AG04449 (cell line): ENCODE data around the gene ASB11.
"Not testable (repeated sequence)": the region's sequence is repeated elsewhere in the genome, so short reads cannot be mapped to it uniquely, and the experiment has no call there.

Source experiments
- CTCF ChIA-PET: fragments of 350-600 bp; formaldehyde crosslinking; extraction: SDS; loops from one replicate; lab custom pipeline; 2021; ENCODE audit warnings: antibody characterized with exemption; lab: Yijun Ruan, JAX
- POLR2A ChIA-PET: fragments of 400-600, 350-600 bp; formaldehyde crosslinking; extraction: SDS; loops from one replicate; lab custom pipeline; 2020; ENCODE audit warnings: antibody characterized with exemption, inconsistent platforms; lab: Yijun Ruan, JAX
- DNase-seq: peaks from one replicate; pipeline ENCODE4 v3.0.0-alpha.2; 2010; ENCODE audit warnings: low read depth, low spot score
- H3K4me3 ChIP-seq: 2 replicates; pipeline ENCODE4 v1.5.1; 2011; ENCODE audit warnings: low read depth, mild to moderate bottlenecking, control low read depth, low read length
- TF ChIP-seq, protein P1 (sequence below): IDR thresholded peaks from one replicate; pipeline ENCODE4 v1.5.1; 2011; ENCODE audit warnings: mild to moderate bottlenecking, moderate library complexity, low read length, control low read depth, inconsistent platforms; ENCODE audit not compliant: insufficient read depth; ENCODE audit errors: missing control alignments

The ASB11 gene

DNA sequence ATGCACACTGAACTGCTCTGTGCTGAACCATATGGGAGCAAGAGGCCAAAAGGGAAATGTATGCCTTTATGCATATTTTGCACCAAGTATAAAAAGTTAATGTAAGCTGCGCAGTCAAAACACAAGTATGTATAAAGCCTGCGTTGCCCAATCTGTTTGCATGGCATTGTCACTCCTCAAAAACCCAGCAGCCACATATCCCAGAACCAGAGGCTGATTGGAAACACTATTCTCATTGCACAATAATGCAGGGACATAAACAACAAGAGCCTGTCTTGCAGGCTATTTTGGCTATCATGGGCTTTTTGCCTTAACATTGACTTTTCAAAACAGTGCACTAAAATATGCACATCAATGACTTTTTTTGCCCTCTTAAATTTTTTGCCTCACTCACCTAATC lies 40.5 kb downstream of the ASB11 start:
- CTCF ChIA-PET: interaction anchor here (0.6 to 1.0 kb wide), 2 partner anchors 15 to 26 kb away, joined by 3 read pairs; no protein-coding TSS in a partner anchor
- no peak overlapping the region for H3K4me3 ChIP-seq
- no peak for DNase-seq
- POLR2A ChIA-PET: no interaction called here
- TF ChIP-seq, protein P1, sequence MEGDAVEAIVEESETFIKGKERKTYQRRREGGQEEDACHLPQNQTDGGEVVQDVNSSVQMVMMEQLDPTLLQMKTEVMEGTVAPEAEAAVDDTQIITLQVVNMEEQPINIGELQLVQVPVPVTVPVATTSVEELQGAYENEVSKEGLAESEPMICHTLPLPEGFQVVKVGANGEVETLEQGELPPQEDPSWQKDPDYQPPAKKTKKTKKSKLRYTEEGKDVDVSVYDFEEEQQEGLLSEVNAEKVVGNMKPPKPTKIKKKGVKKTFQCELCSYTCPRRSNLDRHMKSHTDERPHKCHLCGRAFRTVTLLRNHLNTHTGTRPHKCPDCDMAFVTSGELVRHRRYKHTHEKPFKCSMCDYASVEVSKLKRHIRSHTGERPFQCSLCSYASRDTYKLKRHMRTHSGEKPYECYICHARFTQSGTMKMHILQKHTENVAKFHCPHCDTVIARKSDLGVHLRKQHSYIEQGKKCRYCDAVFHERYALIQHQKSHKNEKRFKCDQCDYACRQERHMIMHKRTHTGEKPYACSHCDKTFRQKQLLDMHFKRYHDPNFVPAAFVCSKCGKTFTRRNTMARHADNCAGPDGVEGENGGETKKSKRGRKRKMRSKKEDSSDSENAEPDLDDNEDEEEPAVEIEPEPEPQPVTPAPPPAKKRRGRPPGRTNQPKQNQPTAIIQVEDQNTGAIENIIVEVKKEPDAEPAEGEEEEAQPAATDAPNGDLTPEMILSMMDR: no peak

DNA sequence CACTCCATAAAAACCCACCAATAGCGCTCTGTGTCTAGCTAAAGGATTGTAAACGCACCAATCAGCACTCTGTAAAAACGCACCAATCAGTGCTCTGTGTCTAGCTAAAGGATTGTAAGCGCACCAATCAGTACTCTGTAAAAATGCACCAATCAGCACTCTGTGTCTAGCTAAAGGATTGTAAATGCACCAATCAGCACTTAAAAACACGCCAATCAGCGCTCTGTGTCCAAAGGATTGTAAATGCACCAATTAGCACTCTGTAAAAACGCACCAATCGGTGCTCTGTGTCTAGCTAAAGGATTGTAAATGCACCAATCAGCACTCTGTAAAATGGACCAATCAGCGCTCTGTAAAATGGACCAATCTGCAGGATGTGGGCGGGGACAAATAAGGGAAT lies 42.2 kb downstream of the ASB11 start:
- DNase-seq, H3K4me3 ChIP-seq, CTCF ChIA-PET, POLR2A ChIA-PET: not testable (repeated sequence)

DNA sequence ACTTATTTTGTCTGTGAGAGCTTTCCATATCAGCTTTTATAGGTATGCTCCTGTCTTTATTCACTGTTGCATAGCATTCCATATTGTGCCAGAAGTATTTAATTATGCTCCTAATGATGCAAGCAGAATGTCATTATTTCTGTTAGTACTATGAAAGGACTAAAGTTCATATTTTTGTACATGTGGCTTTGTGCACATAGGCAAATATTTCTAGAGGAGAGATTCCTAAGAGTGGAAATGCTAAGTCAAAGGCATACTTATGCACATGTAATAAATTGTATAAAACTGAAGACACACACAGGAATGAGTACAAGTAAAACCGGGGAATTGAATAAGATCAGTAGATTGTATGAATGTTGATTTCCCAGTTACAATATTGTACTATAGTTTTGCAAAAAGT lies 43.7 kb downstream of the ASB11 start:
- CTCF ChIA-PET: no interaction called here
- no peak for DNase-seq
- TF ChIP-seq, protein P1: no peak
- POLR2A ChIA-PET: no interaction called here
- no peak overlapping the region for H3K4me3 ChIP-seq

DNA sequence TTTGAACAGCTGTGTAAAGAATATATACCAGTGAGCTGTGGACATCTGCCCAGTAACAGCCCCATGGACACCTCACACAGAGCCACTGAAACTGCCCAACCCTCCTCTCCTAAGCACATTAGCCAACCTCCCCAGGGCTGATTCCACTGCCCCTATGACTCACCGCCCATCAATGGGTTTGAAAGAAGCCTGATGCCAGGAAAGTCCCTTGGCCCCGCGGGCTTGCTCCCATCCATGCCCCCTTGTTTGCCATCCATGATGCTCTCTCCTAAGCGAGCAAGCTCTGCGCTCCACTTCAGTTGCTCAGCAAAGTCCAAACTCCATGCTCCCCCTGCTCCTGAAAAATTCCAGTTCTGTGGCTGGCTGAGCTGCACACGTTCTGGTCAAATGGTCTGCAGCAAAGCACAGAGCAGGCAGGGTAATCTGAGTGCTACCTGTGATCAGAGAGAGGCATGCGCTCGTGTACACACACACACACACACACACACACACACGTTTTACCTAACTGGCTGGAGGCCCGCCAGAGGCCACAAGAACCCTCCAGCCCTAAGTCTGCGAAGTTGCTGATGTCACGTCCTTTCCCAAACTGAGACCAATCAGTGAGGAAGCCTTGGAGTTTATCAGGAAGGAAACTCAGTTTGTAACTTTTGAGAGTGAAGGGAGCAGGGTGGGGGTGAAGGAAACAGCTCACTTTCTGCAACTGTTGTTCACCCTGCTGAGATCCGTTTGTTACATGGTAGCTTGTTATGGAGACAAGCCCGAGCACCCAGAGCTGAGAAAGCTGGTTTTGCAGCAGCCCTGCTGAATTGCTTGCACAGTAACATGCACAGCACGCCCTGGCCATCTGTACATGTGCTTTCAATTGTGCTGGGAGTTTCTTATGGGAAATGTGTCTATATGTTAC lies 45.6 kb downstream of the ASB11 start, which contains the start of gene ASB9:
TSS of gene ASB9 (minus strand) at position 466 of the 904 bp plus-strand sequence. CDS start at position 257, 209 bp downstream.
- TF ChIP-seq, protein P1: no peak
- DNase-seq: peak; percentile 12
- ChIA-PET CTCF (no interaction called here), POLR2A (no interaction called here)
- no peak within 1 kb of the TSS for H3K4me3 ChIP-seq

DNA sequence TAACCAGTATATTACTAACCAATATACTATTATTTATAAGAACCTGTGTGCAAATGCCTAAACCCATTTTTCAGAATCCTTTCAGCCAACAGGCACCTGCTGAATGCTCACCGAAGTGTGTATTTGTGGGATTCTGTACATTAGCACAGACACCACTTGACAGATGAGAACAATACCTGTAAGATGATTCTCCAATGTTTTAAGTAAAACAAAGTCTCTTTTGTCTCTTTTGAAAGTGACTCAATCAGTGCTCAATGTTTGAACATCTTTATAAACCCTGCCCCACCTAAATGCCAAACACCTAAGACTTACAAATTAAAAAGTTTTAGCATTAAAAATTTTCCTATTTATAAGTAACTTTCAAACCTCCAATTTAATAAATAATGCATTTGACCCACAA lies 46.3 kb downstream of the ASB11 start:
- POLR2A ChIA-PET: no interaction called here

DNA sequence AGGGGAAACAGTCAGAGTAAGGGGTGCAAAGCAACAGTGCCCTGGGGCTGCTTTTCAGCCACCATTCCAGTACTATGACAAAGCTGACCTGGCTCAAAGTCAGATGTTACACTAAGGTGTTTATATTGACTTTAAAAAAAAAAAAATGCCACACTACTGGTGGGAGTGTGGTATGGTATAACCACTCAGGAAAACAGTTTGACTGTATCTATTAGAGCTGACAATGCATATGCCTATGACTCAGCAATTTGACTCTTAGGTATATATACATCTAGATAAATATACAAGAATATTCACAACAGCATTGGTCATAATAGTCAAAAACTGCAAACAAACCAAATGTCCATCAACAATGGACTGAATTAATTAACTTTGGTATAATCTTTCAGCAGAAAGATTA lies 60.6 kb downstream of the ASB11 start:
- TF ChIP-seq, protein P1: no peak
- DNase-seq: no peak
- no peak overlapping the region for H3K4me3 ChIP-seq
- ChIA-PET CTCF (no interaction called here), POLR2A (no interaction called here)

More for the DNA sequence above, 46.3 kb downstream of the ASB11 start:
- TF ChIP-seq, protein P1: no peak
- H3K4me3 ChIP-seq: no peak overlapping the region
- CTCF ChIA-PET: no interaction called here
- DNase-seq: no peak
